ENCODE measurements around the gene OR6J1. TPM values are rescaled to one million over a fixed set of nuclear protein-coding genes. Genes with fewer than 3 reads are reported as not detected.

OR6J1 gene
- total RNA-seq, 3 donors from 2014 or later = not detected

- Histone ChIP-seq H3K36me3 (ENCODE audit: low read depth) (no peaks in the 10 kb centered on the region), H3K4me1 (ENCODE audit: low read depth) (no peaks in the 10 kb centered on the region), H3K4me3 (no peak overlapping the region), H3K9me3 (no peaks in the 10 kb centered on the region)
- no peak for DNase-seq
- intact Hi-C loops (cut with DNase I, micrococcal nuclease) = no loop called here
- no peak for TF ChIP-seq CTCF (IDR thresholded peaks at IDR 0.05)
- no peak for ATAC-seq
These were observed 31.0 kb downstream of the OR6J1 start for GRCh38 chr14:22613106-22613695.

- no peak for ATAC-seq
- Histone ChIP-seq H3K4me1 (ENCODE audit: low read depth) (no peaks in the 10 kb centered on the region), H3K36me3 (ENCODE audit: low read depth) (peaks cover 4% of the 10 kb centered on the region), H3K4me3 (no peak overlapping the region), H3K9me3 (no peaks in the 10 kb centered on the region)
- no peak for TF ChIP-seq CTCF (IDR thresholded peaks at IDR 0.05)
- no peak for DNase-seq
- intact Hi-C loops (cut with DNase I, micrococcal nuclease) = no loop called here
These were observed 33.2 kb downstream of the OR6J1 start for GRCh38 chr14:22610931-22611330.

GRCh38 chr14:22607291-22607690 lies 36.9 kb downstream of the OR6J1 start:
- ATAC-seq (no peak), DNase-seq (no peak)
- no peaks in the 10 kb centered on the region for H3K4me1 ChIP-seq (ENCODE audit: low read depth)
- H3K9me3 ChIP-seq = no peaks in the 10 kb centered on the region
- peaks cover 4% of the 10 kb centered on the region for H3K36me3 ChIP-seq (ENCODE audit: low read depth)
- intact Hi-C loops (cut with DNase I, micrococcal nuclease) = no loop called here
- H3K4me3 ChIP-seq = no peak overlapping the region
- TF ChIP-seq CTCF (IDR thresholded peaks at IDR 0.05) = no peak

- no peak for TF ChIP-seq CTCF (IDR thresholded peaks at IDR 0.05)
- ATAC-seq = no peak
- DNase-seq = no peak
- no peak overlapping the region for H3K4me3 ChIP-seq
- H3K36me3 ChIP-seq (ENCODE audit: low read depth) = peaks cover 4% of the 10 kb centered on the region
- intact Hi-C loops (cut with DNase I, micrococcal nuclease) = no loop called here
- H3K4me1 ChIP-seq (ENCODE audit: low read depth) = no peaks in the 10 kb centered on the region
- H3K9me3 ChIP-seq = no peaks in the 10 kb centered on the region
These were observed 37.8 kb downstream of the OR6J1 start for GRCh38 chr14:22606380-22606779.

- intact Hi-C loops (cut with DNase I, micrococcal nuclease) = no loop called here
- TF ChIP-seq CTCF (IDR thresholded peaks at IDR 0.05) = no peak
- ATAC-seq = no peak
These were observed 41.3 kb downstream of the OR6J1 start for GRCh38 chr14:22602862-22603261.

GRCh38 chr14:22601996-22602395 lies 42.2 kb downstream of the OR6J1 start:
- no peaks in the 10 kb centered on the region for H3K36me3 ChIP-seq (ENCODE audit: low read depth)
- peaks cover 14% of the 10 kb centered on the region for H3K4me1 ChIP-seq (ENCODE audit: low read depth)
- intact Hi-C loops (cut with DNase I, micrococcal nuclease) = no loop called here
- no peaks in the 10 kb centered on the region for H3K9me3 ChIP-seq
- TF ChIP-seq CTCF (IDR thresholded peaks at IDR 0.05) = no peak
- H3K4me3 ChIP-seq = no peak overlapping the region
- no peak for ATAC-seq
- no peak for DNase-seq

More at GRCh38 chr14:22602862-22603261, 41.3 kb downstream of the OR6J1 start:
- no peaks in the 10 kb centered on the region for H3K9me3 ChIP-seq
- H3K4me3 ChIP-seq = no peak overlapping the region
- DNase-seq = no peak
- peaks cover 14% of the 10 kb centered on the region for H3K4me1 ChIP-seq (ENCODE audit: low read depth)
- peaks cover 4% of the 10 kb centered on the region for H3K36me3 ChIP-seq (ENCODE audit: low read depth)

All from mucosa of descending colon (tissue), 3 donors.